ENCODE data around the gene ZCCHC3.
"Not testable (repeated sequence)": the region's sequence is repeated elsewhere in the genome, so short reads cannot be mapped to it uniquely, and the experiment has no call there.

Gene ZCCHC3

DNA sequence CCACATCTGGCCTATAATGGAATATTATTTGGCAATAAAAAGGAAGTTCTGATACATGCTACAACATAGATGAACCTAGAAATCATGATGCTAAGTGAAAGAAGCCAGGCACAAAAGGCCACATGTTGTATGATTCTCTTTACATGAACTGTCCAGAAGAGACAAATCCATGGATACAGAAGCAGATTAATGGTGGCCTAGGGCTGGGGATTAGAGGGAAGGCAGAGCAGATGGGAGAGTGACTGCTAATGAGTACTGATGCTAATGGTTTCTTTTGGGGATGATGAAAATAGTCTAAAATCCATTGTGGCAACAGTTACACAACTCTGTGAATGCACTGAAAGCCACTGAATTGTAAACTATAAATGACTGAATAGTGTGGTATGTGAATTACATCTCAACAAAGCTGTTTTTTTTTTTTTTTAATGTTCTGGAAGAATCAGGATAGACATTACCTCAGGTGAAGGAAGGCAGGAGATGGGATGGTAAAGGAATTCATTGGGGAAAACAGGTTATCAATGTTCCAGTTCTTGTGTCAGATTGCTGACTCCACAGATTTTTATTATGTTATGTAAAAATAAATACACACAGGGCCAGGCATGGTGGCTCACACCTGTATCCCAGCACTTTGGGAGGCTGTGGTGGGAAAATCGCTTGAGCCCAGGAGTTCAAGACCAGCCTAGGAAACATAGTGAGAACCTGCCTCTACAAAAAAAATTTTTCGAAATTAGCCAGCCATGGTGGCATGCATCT is 19.1 kb downstream of the ZCCHC3 start:
- no peak for DNase-seq

DNA sequence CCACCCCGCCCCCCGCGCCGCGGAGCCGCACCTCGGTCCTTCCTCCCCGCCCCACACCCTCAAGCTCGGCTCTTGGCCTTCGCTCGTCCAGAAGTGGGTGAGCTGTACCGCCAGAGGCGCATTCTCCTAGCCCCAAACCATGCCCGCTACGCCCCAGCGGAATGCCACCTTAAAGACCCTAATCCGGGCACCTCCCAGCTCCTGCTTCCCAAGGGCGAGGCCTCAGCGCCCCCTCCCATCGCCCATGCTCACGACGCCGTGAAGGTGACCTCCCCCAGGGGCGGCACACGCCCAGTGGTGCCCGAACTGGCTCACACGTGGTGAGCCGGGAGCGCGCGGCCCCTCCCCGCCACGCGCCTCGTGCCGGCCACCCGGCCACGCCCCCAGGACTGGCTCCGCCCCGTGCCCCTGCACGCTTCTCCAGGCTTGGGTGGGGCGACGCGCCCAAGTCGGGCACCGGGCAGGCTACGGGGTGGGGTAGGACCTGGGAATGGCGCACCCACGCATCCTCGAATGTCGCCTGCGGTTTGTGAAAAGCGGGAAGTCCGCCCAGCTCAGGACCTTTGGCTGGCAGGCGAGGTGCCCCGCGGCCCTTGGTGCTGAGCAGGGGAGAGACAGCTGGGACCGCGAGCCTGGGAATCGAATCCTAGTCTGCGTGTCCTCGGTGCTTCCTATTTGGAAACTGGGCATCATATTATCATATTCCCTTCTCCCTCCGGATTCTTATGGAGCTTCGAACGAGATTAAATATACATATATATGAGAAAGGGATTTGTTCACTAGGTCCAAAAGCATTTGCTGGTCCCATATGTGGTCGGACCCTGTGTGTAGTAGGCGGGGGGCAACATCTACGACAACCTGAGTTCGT is 27.0 kb downstream of the ZCCHC3 start:
- DNase-seq, result peak; percentile 90

DNA sequence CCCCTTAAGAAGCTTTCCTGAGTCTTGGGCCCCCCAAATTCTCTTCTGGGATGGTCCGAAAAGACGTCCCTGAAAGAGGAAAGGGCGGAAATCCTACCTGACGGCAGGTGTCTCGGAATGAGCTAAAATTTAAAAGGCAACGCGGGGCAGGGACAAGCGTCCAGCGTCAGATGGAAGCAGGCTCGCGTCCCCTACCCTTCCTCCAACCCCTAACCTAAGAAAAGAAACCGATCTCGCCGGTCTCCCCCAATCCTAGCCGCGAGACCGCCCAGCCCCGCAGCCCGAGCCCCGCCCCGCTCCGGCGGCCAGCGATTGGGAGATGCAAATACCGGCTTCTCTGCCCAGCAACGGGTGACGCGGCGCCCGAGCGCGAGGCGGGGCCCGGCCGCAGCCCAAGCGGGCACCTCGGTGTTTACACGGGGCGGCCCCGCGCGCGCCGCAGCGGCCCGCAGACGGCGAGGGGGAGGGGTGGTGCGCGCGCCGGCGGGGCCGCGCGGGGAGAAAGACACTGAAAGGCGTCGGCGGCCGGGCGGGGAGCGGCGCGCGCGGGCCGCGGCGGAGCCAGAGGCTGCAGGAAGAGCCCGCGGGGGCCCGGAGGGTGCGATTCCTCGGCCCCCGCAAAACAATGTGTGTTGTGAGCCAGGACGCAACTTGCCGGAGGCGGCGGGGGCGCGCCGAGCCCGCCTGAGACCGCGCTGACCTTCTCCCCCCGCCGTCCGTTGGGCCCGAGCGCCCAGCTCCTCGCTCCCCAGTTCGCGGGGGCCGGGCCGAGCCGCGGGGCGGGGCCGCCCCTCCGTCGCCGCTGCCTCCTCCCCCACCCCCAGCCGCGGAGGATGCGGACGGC is 27.9 kb downstream of the ZCCHC3 start, which contains the start of gene SOX12:
SOX12 (plus strand) TSS at position 508 of the 844 bp plus-strand sequence. CDS start 373 bp downstream, outside the sequence.
- peak; percentile 95 for DNase-seq

DNA sequence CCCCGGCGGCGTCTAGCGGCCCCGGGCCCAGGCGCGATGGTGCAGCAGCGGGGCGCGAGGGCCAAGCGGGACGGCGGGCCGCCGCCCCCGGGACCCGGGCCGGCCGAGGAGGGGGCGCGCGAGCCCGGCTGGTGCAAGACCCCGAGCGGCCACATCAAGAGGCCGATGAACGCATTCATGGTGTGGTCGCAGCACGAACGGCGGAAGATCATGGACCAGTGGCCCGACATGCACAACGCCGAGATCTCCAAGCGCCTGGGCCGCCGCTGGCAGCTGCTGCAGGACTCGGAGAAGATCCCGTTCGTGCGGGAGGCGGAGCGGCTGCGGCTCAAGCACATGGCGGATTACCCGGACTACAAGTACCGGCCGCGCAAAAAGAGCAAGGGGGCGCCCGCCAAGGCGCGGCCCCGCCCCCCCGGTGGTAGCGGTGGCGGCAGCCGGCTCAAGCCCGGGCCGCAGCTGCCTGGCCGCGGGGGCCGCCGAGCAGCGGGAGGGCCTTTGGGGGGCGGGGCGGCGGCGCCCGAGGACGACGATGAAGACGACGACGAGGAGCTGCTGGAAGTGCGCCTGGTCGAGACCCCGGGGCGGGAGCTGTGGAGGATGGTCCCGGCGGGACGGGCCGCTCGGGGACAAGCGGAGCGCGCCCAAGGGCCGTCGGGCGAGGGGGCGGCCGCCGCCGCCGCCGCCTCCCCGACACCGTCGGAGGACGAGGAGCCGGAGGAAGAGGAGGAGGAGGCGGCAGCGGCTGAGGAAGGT is 28.7 kb downstream of the ZCCHC3 start:
- DNase-seq, result peak; percentile 40

DNA sequence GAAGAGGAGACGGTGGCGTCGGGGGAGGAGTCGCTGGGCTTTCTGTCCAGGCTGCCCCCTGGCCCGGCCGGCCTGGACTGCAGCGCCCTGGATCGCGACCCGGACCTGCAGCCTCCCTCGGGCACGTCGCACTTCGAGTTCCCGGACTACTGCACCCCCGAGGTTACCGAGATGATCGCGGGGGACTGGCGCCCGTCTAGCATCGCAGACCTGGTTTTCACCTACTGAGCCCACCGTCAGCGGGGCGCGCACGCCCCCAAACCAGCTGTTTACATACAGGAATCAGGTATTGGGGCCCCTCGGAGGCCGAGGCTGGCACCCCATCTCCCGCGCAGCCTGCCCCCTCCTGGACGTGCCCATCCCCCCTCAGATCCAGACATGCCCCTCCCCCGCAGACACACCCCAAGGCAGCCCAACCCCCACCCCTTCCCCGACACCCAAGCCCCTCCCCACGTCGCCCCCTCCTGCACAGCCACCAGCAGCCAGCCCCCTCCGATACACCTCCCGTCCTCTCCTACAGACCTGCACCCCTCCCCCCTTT is 29.3 kb downstream of the ZCCHC3 start:
- DNase-seq, result no peak

DNA sequence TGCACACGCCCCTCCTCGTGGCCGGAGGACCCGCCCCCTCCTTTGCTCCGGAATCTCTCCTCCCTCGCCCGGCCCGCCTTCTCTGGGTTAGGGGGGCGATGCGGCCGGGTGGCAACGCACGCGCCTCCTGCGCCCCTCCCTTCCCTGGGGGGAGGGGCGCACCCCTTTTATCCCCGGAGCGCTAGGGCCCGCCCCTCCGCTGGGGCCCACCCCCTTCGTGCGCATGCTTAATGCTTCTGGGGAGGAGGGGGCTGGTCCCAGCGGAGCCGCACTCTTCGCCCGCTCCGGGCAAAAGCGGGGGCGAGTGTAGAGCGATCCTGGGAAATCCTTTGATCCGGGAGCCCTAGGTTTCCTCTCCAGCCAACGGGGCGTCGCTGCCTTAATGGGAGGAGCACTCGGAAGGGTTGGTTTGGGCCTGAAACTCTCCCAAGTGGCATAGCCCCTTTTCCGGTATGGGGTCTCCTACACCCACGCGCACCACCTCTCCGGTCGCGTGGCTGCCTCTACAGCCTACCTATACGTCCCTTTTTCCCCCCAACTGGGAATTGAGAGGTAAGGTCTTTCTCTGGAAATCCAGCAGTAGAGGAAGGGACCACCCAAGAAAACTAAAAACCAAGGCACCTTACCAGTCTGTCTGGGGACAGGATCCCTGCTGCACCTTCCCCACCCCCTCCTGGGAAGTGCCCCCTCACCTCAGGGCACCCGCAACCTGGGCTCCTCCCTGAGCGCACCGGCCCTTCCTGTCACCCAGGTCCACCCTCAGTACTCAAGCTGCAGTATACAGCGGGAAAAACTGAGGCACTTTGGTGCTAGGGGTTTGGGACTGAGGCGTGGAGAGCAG is 30.0 kb downstream of the ZCCHC3 start:
- peak; percentile 80 for DNase-seq

DNA sequence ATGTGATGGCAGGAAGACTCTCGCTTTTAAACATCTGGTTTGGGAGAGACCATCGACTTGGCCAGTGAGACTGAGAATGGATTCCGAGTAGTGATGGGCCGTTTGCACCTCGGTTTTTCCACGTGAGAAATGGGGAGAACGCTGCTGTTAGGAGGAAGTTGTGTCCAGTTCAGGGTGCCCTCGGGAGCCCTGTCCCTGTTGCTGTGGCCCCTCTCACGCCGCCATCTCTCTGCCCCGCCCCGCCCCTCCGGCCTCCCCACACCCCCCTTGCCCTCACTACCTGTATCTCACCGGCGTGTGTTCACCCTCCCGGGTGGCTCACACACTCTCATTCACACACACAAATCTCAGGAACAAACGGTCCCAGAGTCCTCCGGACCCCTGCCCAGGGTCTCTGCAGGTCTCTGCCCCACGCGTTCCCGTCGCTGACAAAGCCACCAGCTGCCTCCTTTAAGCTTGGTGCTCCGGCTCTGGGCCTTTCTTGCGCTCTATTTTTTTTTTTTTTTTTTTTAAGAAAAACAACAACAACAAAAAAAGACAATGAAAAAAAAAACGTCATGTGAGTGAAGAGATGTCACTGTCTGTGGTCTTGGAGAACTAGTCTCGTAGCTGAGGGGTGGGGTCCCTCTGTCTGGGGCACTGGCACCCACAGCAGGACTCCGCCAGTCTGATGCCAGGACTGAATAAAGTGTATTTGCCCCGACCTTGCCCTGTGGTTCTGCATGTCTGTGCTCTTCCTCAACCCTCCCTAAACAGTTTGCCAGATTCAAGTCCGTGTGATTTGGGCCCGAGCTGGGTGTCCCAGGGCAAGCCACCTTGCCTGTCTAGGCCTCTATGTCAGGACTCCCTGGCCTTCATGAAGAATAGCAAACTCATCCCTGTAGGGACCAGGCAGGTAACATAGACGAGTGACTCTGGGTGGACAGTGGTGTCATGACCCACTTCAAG is 30.9 kb downstream of the ZCCHC3 start:
- DNase-seq, result no peak

DNA sequence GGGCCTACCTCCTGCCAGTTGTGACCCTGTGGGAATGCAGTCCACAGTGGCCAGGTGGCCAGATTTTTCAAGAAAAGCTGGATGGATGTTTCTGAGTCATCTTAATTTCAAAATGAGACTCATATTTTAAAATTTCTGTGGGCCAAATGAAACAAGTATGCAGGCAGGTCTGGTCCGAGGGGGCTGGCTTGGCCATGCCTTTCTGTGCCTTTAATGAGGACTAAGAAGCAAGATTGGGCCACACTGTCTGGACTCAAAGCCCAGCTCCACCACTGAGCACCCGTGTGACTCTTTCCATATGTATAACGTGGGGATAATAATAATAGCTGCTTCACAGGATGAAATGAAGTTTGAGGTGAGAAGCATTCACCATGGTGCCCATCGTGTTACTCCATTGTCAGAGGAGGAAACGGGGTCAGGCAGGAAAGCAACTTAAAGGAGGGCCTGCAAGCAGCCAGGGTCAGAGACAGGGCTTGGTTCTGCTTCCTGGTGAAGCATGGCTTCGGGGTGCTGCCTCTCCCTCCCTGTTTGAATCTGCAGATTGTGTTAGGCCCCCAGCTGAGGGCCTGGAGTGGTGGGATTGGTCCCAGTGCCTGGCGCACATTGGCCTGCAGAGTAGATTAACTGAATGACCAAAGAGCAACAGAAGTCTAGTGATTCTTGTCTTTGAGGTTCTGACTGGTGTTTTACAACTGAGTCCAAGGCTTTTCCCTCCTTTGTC is 31.8 kb downstream of the ZCCHC3 start:
- DNase-seq, result no peak

DNA sequence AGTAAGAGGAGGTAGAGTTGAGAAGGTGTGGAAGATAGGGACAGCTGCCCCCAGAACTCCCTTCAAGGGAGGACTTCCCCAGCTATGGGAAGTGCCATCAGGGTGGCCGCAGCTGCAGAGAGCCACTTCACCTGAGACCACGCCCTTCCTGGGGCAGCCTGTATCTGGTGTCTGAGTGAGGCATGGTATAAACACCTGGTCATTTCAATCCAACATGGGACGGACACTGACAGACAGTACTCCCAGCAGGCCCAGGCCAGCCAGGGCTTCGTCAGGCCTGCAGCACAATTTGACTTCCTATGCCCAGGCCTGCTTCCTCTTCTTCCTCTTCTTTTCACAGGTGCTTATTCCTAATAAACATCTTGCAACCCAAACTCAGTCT is 32.5 kb downstream of the ZCCHC3 start:
- DNase-seq, result no peak

DNA sequence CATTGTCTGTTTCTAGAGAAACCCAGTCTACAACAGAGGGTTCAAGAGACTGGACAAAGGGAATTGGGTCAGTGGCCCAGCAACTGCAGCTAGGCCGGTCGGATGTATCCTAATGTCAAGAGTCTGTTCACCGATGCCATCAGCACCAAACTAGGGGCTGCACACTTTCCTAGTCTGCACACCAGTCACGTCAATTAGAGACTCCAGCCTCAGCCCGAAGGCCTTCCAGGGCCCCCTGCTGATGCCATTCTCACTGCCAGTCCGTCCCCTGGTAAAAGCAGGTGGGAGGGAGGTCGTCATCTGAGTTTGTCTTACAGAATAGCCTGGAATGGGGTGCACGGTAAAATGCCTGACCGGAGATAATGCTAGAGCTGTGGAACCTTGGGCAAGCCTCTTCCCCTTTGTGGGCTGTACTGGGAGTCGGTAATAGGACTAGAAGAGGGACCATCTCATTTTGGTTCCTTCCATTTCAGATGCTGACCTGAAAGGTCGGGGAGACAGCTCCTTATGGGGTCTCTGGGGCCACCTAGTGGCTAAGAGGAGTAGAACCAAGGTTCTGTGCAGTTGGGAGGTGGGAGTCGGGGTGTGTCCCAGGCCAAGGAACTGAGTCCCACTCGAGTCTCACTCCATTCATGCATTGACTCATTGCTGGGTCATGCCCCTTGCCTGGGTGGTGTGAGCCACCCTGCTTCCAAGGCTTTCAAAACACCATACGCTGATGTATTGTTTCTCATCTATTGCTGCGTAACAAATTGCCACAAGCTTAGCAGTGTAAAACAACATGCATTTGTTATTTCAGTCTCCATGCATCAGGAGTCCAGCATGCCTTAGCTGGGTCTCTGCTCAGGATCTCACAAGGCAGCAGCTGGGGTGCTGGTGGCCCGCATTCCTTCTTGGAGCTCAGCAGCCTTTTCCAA is 33.1 kb downstream of the ZCCHC3 start:
- DNase-seq, result peak; percentile 79

DNA sequence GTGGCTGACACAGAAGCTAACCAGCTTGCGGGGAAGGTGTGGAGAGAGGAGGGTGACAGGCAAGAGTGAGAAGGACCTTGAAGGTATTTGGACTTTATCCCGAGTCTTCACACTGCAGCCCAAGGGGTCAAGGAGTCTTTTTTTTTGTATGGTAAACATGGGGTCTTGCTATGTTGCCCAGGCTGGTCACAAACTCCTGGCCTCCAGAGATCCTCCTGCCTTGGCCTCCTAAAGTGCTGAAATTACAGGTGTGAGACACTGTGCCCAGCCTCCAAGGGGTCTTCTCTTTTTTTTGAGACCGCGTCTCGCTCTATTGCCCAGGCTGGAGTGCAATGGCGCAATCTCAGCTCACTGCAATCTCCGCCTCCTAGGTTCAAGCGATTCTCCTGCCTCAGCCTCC is 37.2 kb downstream of the ZCCHC3 start:
- no peak for DNase-seq

DNA sequence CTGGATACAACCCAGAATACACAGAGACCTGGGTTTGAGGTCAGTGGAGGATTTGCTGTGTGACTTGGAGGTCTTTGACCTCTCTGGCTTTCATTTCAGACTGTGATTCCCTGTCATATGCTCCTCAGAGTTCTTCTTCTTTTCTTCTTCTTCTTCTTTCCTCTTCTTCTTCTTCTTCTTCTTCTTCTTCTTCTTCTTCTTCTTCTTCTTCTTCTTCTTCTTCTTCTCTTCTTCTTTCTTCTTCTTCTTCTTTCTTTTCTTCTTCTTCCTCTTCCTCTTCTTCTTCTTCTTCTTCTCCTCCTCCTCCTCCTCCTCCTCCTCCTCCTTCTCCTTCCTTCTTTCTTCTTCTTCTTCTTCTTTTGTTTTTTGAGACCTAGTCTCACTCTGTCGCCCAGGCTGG is 38.7 kb downstream of the ZCCHC3 start:
- not testable (repeated sequence) for DNase-seq

DNA sequence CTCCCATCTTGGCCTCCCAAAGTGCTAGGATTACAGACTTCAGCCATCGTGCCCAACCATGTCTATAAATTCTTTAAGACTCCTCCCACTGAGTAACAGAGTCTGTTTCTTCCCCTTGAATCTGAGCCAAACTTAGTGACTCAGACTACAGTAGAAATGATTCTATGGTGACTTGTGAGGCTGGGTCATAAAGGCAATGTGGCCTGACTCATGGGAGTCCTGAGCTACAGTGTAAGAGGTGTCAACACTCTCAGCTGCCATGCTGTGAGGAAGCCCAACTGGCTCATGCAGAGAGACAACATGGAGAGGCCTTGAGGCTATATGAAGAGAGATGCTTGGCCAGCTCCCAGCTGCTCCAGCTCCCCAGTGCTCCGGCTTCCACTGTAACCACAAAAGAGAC is 44.3 kb downstream of the ZCCHC3 start:
- no peak for DNase-seq

DNA sequence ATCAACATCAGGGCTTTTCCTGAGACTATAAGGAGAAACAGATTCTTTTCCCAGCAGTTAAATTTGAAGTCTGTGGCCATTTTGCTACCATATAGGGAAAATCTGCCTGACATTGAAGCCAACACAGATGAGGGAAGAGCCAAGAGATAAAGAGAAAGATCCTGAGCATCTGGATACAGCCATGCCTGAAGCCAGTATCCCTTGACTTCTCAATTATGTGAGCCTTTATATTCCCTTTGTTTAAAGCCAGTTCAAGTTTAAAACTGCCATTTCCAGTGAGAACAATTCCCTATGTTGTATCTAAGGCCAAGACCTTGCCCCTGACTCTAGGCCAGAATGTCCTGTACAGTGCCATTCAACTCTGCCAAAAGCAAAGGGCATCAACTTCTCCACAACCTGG is 45.7 kb downstream of the ZCCHC3 start:
- no peak for DNase-seq

DNA sequence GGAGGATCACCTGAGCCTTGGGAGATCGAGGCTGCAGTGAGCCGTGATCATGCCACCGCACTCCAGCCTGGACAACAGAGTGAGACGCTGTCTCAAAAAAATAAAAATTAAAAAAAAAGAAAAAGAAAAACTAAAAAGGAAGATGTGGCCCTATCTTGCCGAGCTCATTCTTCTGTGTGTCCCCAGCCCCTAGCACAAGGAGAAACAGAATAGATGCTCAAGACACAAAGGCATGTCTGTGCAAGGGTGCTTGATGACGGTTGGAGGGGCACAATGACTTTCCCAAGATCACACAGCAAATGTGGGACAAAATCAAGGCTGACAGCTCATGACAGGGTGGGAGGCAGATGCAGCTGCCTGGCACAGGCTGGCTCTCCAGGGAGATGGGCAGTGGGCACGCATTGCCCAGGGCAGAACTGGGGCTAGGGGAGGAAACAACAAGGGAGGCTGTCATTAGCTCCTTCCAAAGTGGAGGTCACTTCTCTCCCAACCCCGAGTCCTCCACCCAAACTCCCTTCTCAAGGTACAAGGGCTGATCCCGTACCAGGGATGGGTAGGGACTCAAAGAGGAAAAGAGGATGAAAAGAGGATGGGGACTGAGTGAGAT is 48.8 kb downstream of the ZCCHC3 start:
- DNase-seq, result no peak

DNA sequence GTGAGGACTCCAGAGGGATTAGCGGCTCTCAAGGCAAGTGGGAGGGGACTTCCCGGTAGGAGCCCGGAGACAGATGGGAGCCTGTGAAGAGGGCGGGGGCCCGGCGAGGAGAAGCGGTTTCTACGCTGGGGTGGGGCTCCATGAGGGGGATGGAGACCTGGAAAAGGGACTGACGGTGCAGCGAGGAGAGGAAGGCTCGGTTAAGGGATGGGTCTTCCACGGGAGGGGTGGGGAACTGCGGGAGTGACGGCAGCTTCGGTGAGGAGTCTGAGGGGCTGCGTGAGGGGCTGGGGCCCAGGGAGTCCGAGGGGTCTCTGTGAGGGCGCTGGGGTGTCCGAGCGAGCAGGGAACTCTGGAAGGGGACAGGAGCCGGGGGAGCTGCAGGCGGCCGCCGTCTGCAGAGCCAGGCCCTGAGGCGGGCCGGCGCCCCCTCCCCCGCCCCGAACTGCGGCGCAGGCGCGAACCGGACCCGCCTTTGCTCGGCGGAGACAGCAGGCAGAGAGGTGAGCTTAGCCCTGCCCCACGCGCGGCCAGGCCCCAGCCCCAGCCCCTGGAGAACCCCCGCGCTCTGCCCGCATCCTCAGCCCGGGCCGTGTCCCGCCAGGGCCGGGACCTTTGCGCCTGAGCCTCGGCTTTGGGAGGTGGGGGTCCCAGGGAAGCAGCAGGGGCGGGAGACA is 49.4 kb downstream of the ZCCHC3 start, which contains the start of gene NRSN2:
NRSN2 (plus strand) TSS at position 472 of the 677 bp plus-strand sequence. CDS start 2,533 bp downstream, outside the sequence.
- DNase-seq, result peak; percentile 19

DNA sequence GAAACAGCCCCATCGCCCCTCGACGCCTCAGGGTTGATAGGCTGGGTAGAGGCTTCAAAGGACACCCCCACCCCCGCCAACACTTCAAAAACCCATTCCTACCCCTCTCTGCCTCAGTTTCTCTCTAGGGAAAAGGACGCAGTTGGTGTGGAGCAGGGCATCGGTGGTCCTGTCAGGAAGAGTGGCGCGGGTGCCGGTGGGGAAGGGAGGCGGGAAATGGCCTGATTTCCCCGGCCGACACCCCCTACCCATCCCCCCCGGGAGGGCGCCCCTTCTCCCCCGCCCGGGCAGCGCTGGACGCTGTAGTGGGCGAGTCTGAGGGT is 49.9 kb downstream of the ZCCHC3 start:
- DNase-seq, result no peak
